A549 (cell line): ENCODE results near the gene PHC2.

Experiments used
- CBX8 ChIP-seq: fragments of 200-600 bp; sonication (generic); IDR thresholded peaks from 2 replicates; pipeline ENCODE4 v1.6.1; 2016
- CTCF ChIP-seq: fragments of >200 bp; sonication (Bioruptor Twin); formaldehyde crosslinking; IDR thresholded peaks from 3 replicates; pipeline ENCODE4 v1.5.1; 2016
- MAFK ChIP-seq: fragments of 450-650 bp; IDR thresholded peaks from 2 replicates; pipeline ENCODE4 v1.6.1; 2014; ENCODE audit not compliant: partially characterized antibody
- MAX ChIP-seq: IDR thresholded peaks from 2 replicates; pipeline ENCODE4 v1.6.1; 2012
- REST ChIP-seq: fragments of 200-600 bp; sonication (generic); IDR thresholded peaks from 2 replicates; pipeline ENCODE4 v1.6.1; 2016; ENCODE audit warnings: antibody characterized with exemption, mild to moderate bottlenecking, moderate library complexity
- RFX5 ChIP-seq: fragments of 450-650 bp; IDR thresholded peaks from 2 replicates; pipeline ENCODE4 v1.7.1; 2014; ENCODE audit warnings: antibody characterized with exemption, mild to moderate bottlenecking, moderate library complexity
- SMC3 ChIP-seq: fragments of >200 bp; sonication (Bioruptor Twin); formaldehyde crosslinking; IDR thresholded peaks from 3 replicates; pipeline ENCODE4 v1.6.1; 2018; ENCODE audit warnings: inconsistent platforms
- USF2 ChIP-seq: fragments of 450-650 bp; IDR thresholded peaks from 2 replicates; pipeline ENCODE4 v1.6.1; 2014; ENCODE audit warnings: antibody characterized with exemption

- TF ChIP-seq MAFK (no peak), MAX (no peak), CTCF (no peak), RFX5 (no peak), REST (no peak), USF2 (no peak), CBX8 (no peak), SMC3 (no peak)
Measured at GRCh38 chr1:33459691-33460090, 28.8 kb upstream of the PHC2 start.
